ENCODE measurements around the gene DNAJC1.

GRCh38 chr10:21756707-21757106 lies 246.8 kb downstream of the DNAJC1 start:
- TF ChIP-seq RAD21 (conservative IDR thresholded peaks at IDR 0.05 in 1 of 2, IDR thresholded peaks at IDR 0.05 in 1 of 2) (no peak), JUN (IDR thresholded peaks at IDR 0.05) (no peak), CBX2 (IDR thresholded peaks at IDR 0.05; ENCODE audit: borderline replicate concordance, low read depth) (no peak), TP53 (CRISPR knock-in tag; IDR thresholded peaks at IDR 0.05) (no peak)
